GM12873 (cell line): ENCODE results near the gene SORBS1.

Experiments
- CTCF ChIP-seq: IDR thresholded peaks from 2 replicates; pipeline ENCODE4 v1.5.1; 2012; ENCODE audit warnings: low read depth, mild to moderate bottlenecking, moderate library complexity, low read length, control low read depth; ENCODE audit not compliant: insufficient read depth; ENCODE audit errors: missing control alignments

SORBS1 gene

GRCh38 chr10:95561177-95561863, at the start of gene SORBS1:
TSS of gene SORBS1 (minus strand) at chr10:95561371. CDS start at chr10:95441135, 120,236 bp downstream.
- TF ChIP-seq CTCF: no peak

GRCh38 chr10:95610727-95611126, 49.6 kb upstream of the SORBS1 start:
- TF ChIP-seq CTCF: no peak

- no peak for TF ChIP-seq CTCF
Measured at GRCh38 chr10:95606922-95607321, 45.8 kb upstream of the SORBS1 start.

- TF ChIP-seq CTCF: no peak
Measured at GRCh38 chr10:95605163-95605562, 44.0 kb upstream of the SORBS1 start.

DNA sequence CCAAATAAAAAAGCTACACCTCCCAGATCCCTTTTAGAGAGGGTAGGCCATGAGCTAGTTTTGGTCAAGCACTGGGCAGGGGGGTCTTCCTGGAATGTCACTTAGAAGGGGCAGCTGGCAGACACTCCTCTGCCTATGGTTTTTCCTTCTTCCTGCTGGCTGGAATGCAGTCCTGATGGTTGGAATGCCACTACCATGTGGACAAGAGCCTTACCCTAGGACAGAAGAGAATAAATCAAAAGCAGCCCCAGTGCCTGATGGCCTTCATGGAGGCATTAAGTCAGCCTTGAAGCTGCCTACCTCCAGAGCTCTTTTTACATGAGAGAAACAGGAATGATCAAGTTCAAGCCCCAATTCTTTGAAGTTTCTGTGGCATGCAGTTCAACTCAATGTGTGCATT, 43.5 kb upstream of the SORBS1 start:
- no peak for TF ChIP-seq CTCF

DNA sequence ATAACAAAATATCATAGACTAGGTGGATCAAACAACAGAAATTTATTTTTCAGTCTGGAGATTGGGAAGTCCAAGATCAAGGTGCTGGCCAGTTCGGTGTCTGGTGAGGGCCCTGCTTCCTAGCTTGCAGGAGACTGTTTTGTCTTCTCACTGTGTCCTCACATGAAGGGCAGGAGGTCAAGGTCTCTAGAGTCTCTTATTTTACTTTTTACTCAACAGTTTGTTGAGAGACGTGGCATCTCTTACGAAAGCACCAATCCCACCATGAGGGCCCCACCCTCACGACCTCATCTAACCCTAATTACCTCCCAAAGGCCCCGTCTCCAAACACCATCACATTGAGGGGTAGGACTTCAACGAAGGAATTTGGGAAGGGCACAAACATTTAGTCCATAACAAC, 41.2 kb upstream of the SORBS1 start:
- TF ChIP-seq CTCF: no peak

- peak; percentile 93 for TF ChIP-seq CTCF
Measured at GRCh38 chr10:95601116-95601719, 40.0 kb upstream of the SORBS1 start.
